GM12878 (cell line): ENCODE results near the gene PRCP. TPM values are rescaled to one million over a fixed set of nuclear protein-coding genes. Genes with fewer than 3 reads are reported as not detected.

Experiments used
- ATAC-seq: fragments of 200-7000 bp; cut with Tn5 transposase; 3 replicates; pipeline ENCODE4 v1.9.1; 2020; ENCODE audit warnings: mild to moderate bottlenecking, moderate library complexity
- BruUV-seq: library from RNA; stranded (reverse); fragments of 400-500 nt; replicated peaks from 2 replicates; lab custom pipeline; 2021; lab: Mats Ljungman, UMichigan
- CTCF ChIA-PET: fragments of 300-600 bp; sonication (Branson Sonifier 250); formaldehyde crosslinking; extraction: SDS; loops from one replicate; lab custom pipeline; 2021; ENCODE audit warnings: inconsistent platforms; lab: Yijun Ruan, JAX
- POLR2A ChIA-PET: fragments of 350-600 bp; formaldehyde crosslinking; extraction: SDS; loops from one replicate; lab custom pipeline; 2021; ENCODE audit warnings: inconsistent platforms; lab: Charles Lee
- RAD21 ChIA-PET: fragments of 300-600 bp; sonication (Branson Sonifier 250); formaldehyde crosslinking; loops from one replicate; lab custom pipeline; 2023; ENCODE audit warnings: antibody characterized with exemption; ENCODE audit not compliant: unreplicated experiment; lab: Charles Lee
- SMC1A ChIA-PET: fragments of 300-600 bp; sonication (Branson Sonifier 250); formaldehyde crosslinking; loops from one replicate; lab custom pipeline; 2023; ENCODE audit not compliant: unreplicated experiment, uncharacterized antibody; lab: Charles Lee
- DNase-seq: peaks from one replicate; pipeline ENCODE4 v3.0.0-alpha.2; 2011; ENCODE audit warnings: low read depth, low spot score
- FAIRE-seq: peaks from 3 replicates; lab custom pipeline; 2011; peaks lifted over from hg19 to GRCh38; lab: Jason Lieb, UNC
- H2AFZ ChIP-seq: 2 replicates; pipeline ENCODE4 v1.6.0; 2011; ENCODE audit warnings: low read depth, low read length, control low read depth; ENCODE audit not compliant: control insufficient read depth
- H3K27ac ChIP-seq: 2 replicates; pipeline ENCODE4 v1.5.1; 2011; ENCODE audit warnings: control low read depth; ENCODE audit not compliant: control insufficient read depth, insufficient read depth
- H3K27me3 ChIP-seq, 2 experiments: replicated peaks in 1 of 2; 2 replicates each; pipeline versions ENCODE4 v1.6.0 to v1.6.1; 2011; ENCODE audit warnings: low read length in 1 of 2; ENCODE audit not compliant: control insufficient read depth in 2 of 2, insufficient read depth in 2 of 2
- H3K36me3 ChIP-seq, 2 experiments: 2 replicates each; pipeline ENCODE4 v1.5.1; 2011; ENCODE audit warnings: low read length in 1 of 2; ENCODE audit not compliant: control insufficient read depth in 2 of 2, insufficient read depth in 2 of 2
- H3K4me1 ChIP-seq: 2 replicates; pipeline ENCODE4 v1.6.1; 2011; ENCODE audit warnings: mild to moderate bottlenecking, low read length, moderate library complexity, mixed read lengths; ENCODE audit not compliant: control insufficient read depth, insufficient read depth
- H3K4me2 ChIP-seq: 2 replicates; pipeline ENCODE4 v1.6.0; 2011; ENCODE audit warnings: control low read depth; ENCODE audit not compliant: control insufficient read depth, insufficient read depth
- H3K4me3 ChIP-seq: fragments of 200-600 bp; sonication (generic); 2 replicates; pipeline ENCODE4 v1.5.1; 2016
- H3K79me2 ChIP-seq: 2 replicates; pipeline ENCODE4 v1.6.0; 2011; ENCODE audit warnings: low read length; ENCODE audit not compliant: control insufficient read depth, insufficient read depth
- H3K9ac ChIP-seq: 2 replicates; pipeline ENCODE4 v1.8.0; 2011; ENCODE audit warnings: low read length, control low read depth, mixed read lengths; ENCODE audit not compliant: control insufficient read depth, insufficient read depth
- H3K9me3 ChIP-seq: replicated peaks from 3 replicates; pipeline ENCODE4 v1.5.1; 2011; ENCODE audit warnings: mild to moderate bottlenecking, low read length; ENCODE audit not compliant: control insufficient read depth, insufficient read depth
- H4K20me1 ChIP-seq: 2 replicates; pipeline ENCODE4 v1.6.0; 2011; ENCODE audit not compliant: control insufficient read depth, insufficient read depth
- CHD2 ChIP-seq: IDR thresholded peaks from 2 replicates; pipeline ENCODE4 v1.6.1; 2011; ENCODE audit warnings: low read depth, low read length, improper control_type of control experiment, borderline replicate concordance
- FOXK2 ChIP-seq: fragments of 450-650 bp; IDR thresholded peaks from 2 replicates; pipeline ENCODE4 v1.6.1; 2017; ENCODE audit warnings: mild to moderate bottlenecking, moderate library complexity
- MXI1 ChIP-seq: fragments of 150-350 bp; IDR thresholded peaks from 2 replicates; pipeline ENCODE4 v1.6.1; 2011; ENCODE audit warnings: low read depth, mild to moderate bottlenecking, inconsistent platforms, low read length, improper control_type of control experiment
- MYC ChIP-seq: IDR thresholded peaks from 2 replicates; pipeline ENCODE4 v1.6.1; 2011; ENCODE audit warnings: mild to moderate bottlenecking, low read length, moderate library complexity, inconsistent platforms; ENCODE audit not compliant: insufficient read depth, insufficient replicate concordance, insufficient read length, severe bottlenecking
- NR2C1 ChIP-seq: fragments of 450-650 bp; IDR thresholded peaks from 2 replicates; pipeline ENCODE4 v1.6.1; 2017; ENCODE audit warnings: antibody characterized with exemption, mild to moderate bottlenecking, moderate library complexity
- NRF1 ChIP-seq: conservative IDR thresholded peaks from 2 replicates; pipeline ENCODE4 v1.6.1; 2011; ENCODE audit warnings: mild to moderate bottlenecking, low read depth, low read length, improper control_type of control experiment
- PML ChIP-seq: IDR thresholded peaks from 2 replicates; pipeline ENCODE4 v1.6.1; 2012; ENCODE audit warnings: low read length, inconsistent platforms
- RUNX3 ChIP-seq: IDR thresholded peaks from 2 replicates; pipeline ENCODE4 v1.6.1; 2012; ENCODE audit warnings: low read length, inconsistent platforms
- STAT1 ChIP-seq: fragments of 450-650 bp; conservative IDR thresholded peaks from 2 replicates; pipeline ENCODE4 v1.6.1; 2014; ENCODE audit warnings: antibody characterized with exemption, mild to moderate bottlenecking
- ZBTB11 ChIP-seq: fragments of 450-650 bp; formaldehyde crosslinking; IDR thresholded peaks from 2 replicates; pipeline ENCODE4 v1.5.0; 2022; ENCODE audit warnings: mild to moderate bottlenecking, missing genetic modification characterization
- WGBS: methylation state at CpG from one replicate; pipeline ENCODE4 v1.1.6; 2016; ENCODE audit warnings: low lambda C conversion rate; ENCODE audit not compliant: insufficient replicate concordance, insufficient coverage; ENCODE audit errors: missing lambda C conversion rate; 5-methylcytosine and 5-hydroxymethylcytosine counted together
- in situ Hi-C: fragments of 300-500 bp; cut with MboI; formaldehyde crosslinking; loops from 9 replicates; pipeline ENCODE4 v1.14.3; 2018; ENCODE audit warnings: mixed read lengths
- intact Hi-C: fragments of 100-400 bp; cut with micrococcal nuclease; formaldehyde crosslinking; loops from one replicate; pipeline ENCODE4 v1.14.2; 2022; ENCODE audit not compliant: unreplicated experiment
- polyA plus RNA-seq, 11 experiments: library from polyadenylated mRNA; depleted of rRNA in 4 of 11; unstranded in 6 of 11; stranded (reverse) in 5 of 11; fragments of >200 nt; fragmentation: Nextera tagmentation in 4 of 11; fragmentation: Illumina TruSeq in 1 of 11; extraction: Ambion mirVana in 4 of 11; extraction: Trizol in 1 of 11; gene quantifications; 1 replicate in 1 of 11; 2 replicates in 10 of 11; pipeline versions ENCODE4 v1.2.1 to v1.2.3, GENCODE V29; 2011 to 2016; ENCODE audit warnings: inconsistent platforms in 2 of 11, missing spikeins in 2 of 11, low read depth in 1 of 11
- total RNA-seq, 4 experiments: library from RNA; depleted of rRNA in 3 of 4; stranded (reverse); fragments of >200 nt in 3 of 4; fragmentation: Illumina TruSeq in 1 of 4; extraction: Trizol in 1 of 4; gene quantifications; 2 replicates each; pipeline versions ENCODE4 v1.2.1 to v1.2.3, GENCODE V29; 2013 to 2021
- TF ChIP-seq, protein P1 (sequence below): fragments of 450-650 bp; IDR thresholded peaks from 2 replicates; pipeline ENCODE4 v1.6.1; 2014; ENCODE audit warnings: mild to moderate bottlenecking
- TF ChIP-seq, protein P2 (sequence below): IDR thresholded peaks from 2 replicates; pipeline ENCODE4 v1.6.1; 2011; ENCODE audit warnings: borderline replicate concordance, low read depth, mild to moderate bottlenecking, moderate library complexity, low read length; ENCODE audit not compliant: insufficient read depth, poor library complexity, severe bottlenecking

Gene PRCP
- total and polyA plus RNA-seq, 10 of the 15 experiments (the other 5 are each of a cell fraction or from before 2014, with no cell fraction given): 14.9 to 43.6 (median 20.0) TPM

DNA sequence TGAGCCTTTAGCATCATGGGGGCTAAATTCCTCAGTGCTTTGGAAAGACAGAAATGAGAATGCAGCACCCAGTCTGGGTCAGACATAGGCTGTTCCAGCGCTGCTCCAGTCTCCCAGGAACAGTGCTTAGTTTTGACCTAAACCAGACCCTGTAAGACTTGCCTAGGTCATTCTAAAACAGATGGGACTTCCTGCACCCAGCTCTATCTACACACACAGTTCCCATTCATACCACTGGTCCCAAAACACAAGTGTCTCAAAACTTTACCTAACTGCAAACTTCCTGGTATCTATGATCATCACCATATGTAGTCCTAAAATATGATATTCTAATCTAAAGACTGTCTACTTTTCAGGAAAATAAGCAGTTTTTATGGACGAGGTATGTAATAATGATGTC lies 37.9 kb downstream of the PRCP start:
- Histone ChIP-seq H3K4me1 (peaks cover 7% of the 10 kb centered on the region), H3K36me3 (no peaks in the 10 kb centered on the region), H3K27ac (no peak overlapping the region), H3K27me3 (no peaks in the 10 kb centered on the region), H4K20me1 (no peaks in the 10 kb centered on the region), H3K4me3 (no peak overlapping the region), H3K9ac (no peak overlapping the region), H3K79me2 (no peaks in the 10 kb centered on the region), H3K9me3 (no peaks in the 10 kb centered on the region), H2AFZ (no peak overlapping the region), H3K4me2 (no peak overlapping the region)
- ATAC-seq: peak; percentile 47
- no TSS peak for BruUV-seq
- POLR2A ChIA-PET: no interaction called here
- RAD21 ChIA-PET: no interaction called here
- no peak for FAIRE-seq
- DNase-seq: no peak
- no peak for TF ChIP-seq ZBTB11 (CRISPR knock-in tag)
- TF ChIP-seq FOXK2: no peak
- TF ChIP-seq STAT1: no peak
- no peak for TF ChIP-seq MXI1
- TF ChIP-seq NRF1: no peak
- TF ChIP-seq, protein P1, sequence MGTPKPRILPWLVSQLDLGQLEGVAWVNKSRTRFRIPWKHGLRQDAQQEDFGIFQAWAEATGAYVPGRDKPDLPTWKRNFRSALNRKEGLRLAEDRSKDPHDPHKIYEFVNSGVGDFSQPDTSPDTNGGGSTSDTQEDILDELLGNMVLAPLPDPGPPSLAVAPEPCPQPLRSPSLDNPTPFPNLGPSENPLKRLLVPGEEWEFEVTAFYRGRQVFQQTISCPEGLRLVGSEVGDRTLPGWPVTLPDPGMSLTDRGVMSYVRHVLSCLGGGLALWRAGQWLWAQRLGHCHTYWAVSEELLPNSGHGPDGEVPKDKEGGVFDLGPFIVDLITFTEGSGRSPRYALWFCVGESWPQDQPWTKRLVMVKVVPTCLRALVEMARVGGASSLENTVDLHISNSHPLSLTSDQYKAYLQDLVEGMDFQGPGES: no peak
- no peak for TF ChIP-seq NR2C1
- no peak for TF ChIP-seq CHD2
- TF ChIP-seq MYC: no peak
- no peak for TF ChIP-seq PML
- TF ChIP-seq RUNX3: no peak
- TF ChIP-seq, protein P2, sequence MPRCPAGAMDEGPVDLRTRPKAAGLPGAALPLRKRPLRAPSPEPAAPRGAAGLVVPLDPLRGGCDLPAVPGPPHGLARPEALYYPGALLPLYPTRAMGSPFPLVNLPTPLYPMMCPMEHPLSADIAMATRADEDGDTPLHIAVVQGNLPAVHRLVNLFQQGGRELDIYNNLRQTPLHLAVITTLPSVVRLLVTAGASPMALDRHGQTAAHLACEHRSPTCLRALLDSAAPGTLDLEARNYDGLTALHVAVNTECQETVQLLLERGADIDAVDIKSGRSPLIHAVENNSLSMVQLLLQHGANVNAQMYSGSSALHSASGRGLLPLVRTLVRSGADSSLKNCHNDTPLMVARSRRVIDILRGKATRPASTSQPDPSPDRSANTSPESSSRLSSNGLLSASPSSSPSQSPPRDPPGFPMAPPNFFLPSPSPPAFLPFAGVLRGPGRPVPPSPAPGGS: no peak
- CTCF ChIA-PET: interaction anchor here (1.0 to 1.9 kb wide), 9 partner anchors 9 to 430 kb away, joined by 3 to 10 read pairs (median 4); no protein-coding TSS in a partner anchor
- in situ Hi-C loops (no loop called here), intact Hi-C loops (no loop called here)
- WGBS: 80% methylated on average over 2 of the region's 2 CpGs
- SMC1A ChIA-PET: interaction anchor here (0.9 to 1.6 kb wide), 6 partner anchors 38 to 359 kb away, joined by 3 to 6 read pairs (median 4); partner anchors contain the start of genes DDIAS and PRCP
